SK-N-SH (cell line): ENCODE data around the gene FUT7. TPM values are rescaled to one million over a fixed set of nuclear protein-coding genes. Genes with fewer than 3 reads are reported as not detected.

Experiments
- CTCF ChIA-PET: fragments of 300-600, 350-600 bp; formaldehyde crosslinking; extraction: SDS; loops from one replicate; lab custom pipeline; 2021; lab: Yijun Ruan, JAX
- POLR2A ChIA-PET: fragments of 350-600 bp; sonication (Branson Sonifier 250); formaldehyde crosslinking; extraction: SDS; loops from one replicate; lab custom pipeline; 2020; ENCODE audit warnings: antibody characterized with exemption, inconsistent platforms; lab: Yijun Ruan, JAX
- DNase-seq: peaks from one replicate; pipeline ENCODE4 v3.0.0; 2012
- H2AFZ ChIP-seq: fragments of 200-600 bp; sonication (generic); 2 replicates; pipeline ENCODE4 v1.8.1; 2016; ENCODE audit warnings: antibody characterized with exemption, mild to moderate bottlenecking, low read depth
- H3F3A ChIP-seq: fragments of 200-600 bp; sonication (generic); replicated peaks from 2 replicates; pipeline ENCODE3; 2016; ENCODE audit warnings: antibody characterized with exemption, mild to moderate bottlenecking; ENCODE audit not compliant: insufficient read depth
- H3K27ac ChIP-seq, 2 experiments: fragments of 200-500 bp in 1 of 2; fragments of 200-600 bp in 1 of 2; sonication (Bioruptor generic) in 1 of 2; sonication (generic), shearing (Covaris generic) in 1 of 2; 2 replicates each; pipeline versions ENCODE4 v1.5.1 to v1.6.1; 2014 to 2016; ENCODE audit warnings: low read depth in 2 of 2, inconsistent platforms in 1 of 2, low read length in 1 of 2, mild to moderate bottlenecking in 1 of 2, mixed read lengths in 1 of 2
- H3K27me3 ChIP-seq: fragments of 200-600 bp; sonication (generic), shearing (Covaris generic); 2 replicates; pipeline ENCODE4 v1.6.1; 2016; ENCODE audit warnings: mixed run types; ENCODE audit not compliant: insufficient read depth
- H3K36me3 ChIP-seq, 2 experiments: fragments of 200-500 bp in 1 of 2; fragments of 200-600 bp in 1 of 2; sonication (Bioruptor generic) in 1 of 2; sonication (generic) in 1 of 2; replicated peaks in 1 of 2; 2 replicates each; pipeline versions ENCODE3 to v1.5.1; 2014 to 2016; ENCODE audit warnings: low read length in 1 of 2, mild to moderate bottlenecking in 1 of 2; ENCODE audit not compliant: insufficient read depth in 2 of 2, control insufficient read depth in 1 of 2
- H3K4me1 ChIP-seq, 2 experiments: fragments of 200-500 bp in 1 of 2; fragments of 200-600 bp in 1 of 2; sonication (Bioruptor generic) in 1 of 2; sonication (generic), shearing (Covaris generic) in 1 of 2; 2 replicates each; pipeline versions ENCODE4 v1.5.1 to v1.6.1; 2014 to 2016; ENCODE audit warnings: low read depth in 1 of 2, low read length in 1 of 2, mixed run types in 1 of 2; ENCODE audit not compliant: insufficient read depth in 2 of 2, control insufficient read depth in 1 of 2
- H3K4me2 ChIP-seq: fragments of 200-600 bp; sonication (generic), shearing (Covaris generic); 2 replicates; pipeline ENCODE4 v1.6.1; 2017; ENCODE audit warnings: mixed run types
- H3K4me3 ChIP-seq, 2 experiments: fragments of 200-500 bp in 1 of 2; fragments of 200-600 bp in 1 of 2; sonication (Bioruptor generic) in 1 of 2; sonication (generic), shearing (Covaris generic) in 1 of 2; 2 replicates each; pipeline versions ENCODE4 v1.5.1 to v1.8.1; 2014 to 2016; ENCODE audit warnings: low read depth in 2 of 2, inconsistent platforms in 1 of 2, low read length in 1 of 2, mild to moderate bottlenecking in 1 of 2, mixed read lengths in 1 of 2, moderate library complexity in 1 of 2
- H3K79me2 ChIP-seq: fragments of 200-600 bp; sonication (generic); 2 replicates; pipeline ENCODE4 v1.8.1; 2017; ENCODE audit warnings: mild to moderate bottlenecking; ENCODE audit not compliant: insufficient read depth
- H3K9ac ChIP-seq: fragments of 200-600 bp; sonication (generic); 2 replicates; pipeline ENCODE4 v1.6.1; 2017; ENCODE audit warnings: mixed run types
- H3K9me2 ChIP-seq: fragments of 200-600 bp; sonication (generic); 2 replicates; pipeline ENCODE4 v1.6.1; 2017; ENCODE audit warnings: mixed run types
- H3K9me3 ChIP-seq: fragments of 200-600 bp; sonication (generic); 2 replicates; pipeline ENCODE4 v1.6.1; 2017; ENCODE audit warnings: mixed run types, mild to moderate bottlenecking, moderate library complexity
- H4K20me1 ChIP-seq: fragments of 200-600 bp; sonication (generic); 2 replicates; pipeline ENCODE4 v1.6.1; 2017; ENCODE audit warnings: mild to moderate bottlenecking, mixed run types; ENCODE audit not compliant: insufficient read depth
- CHD2 ChIP-seq: fragments of 150-350 bp; IDR thresholded peaks from 2 replicates; pipeline ENCODE4 v1.6.1; 2018; ENCODE audit warnings: low read length; ENCODE audit not compliant: partially characterized antibody
- ELF1 ChIP-seq: IDR thresholded peaks from 2 replicates; pipeline ENCODE4 v1.4.0; 2012
- EP300 ChIP-seq, 2 experiments: IDR thresholded peaks; 2 replicates each; pipeline versions ENCODE4 v1.4.0 to v1.6.1; 2012; ENCODE audit warnings: borderline replicate concordance in 1 of 2, low read depth in 1 of 2, low read length in 1 of 2
- EZH2phosphoT487 ChIP-seq: fragments of 200-600 bp; sonication (generic); IDR thresholded peaks from 2 replicates; pipeline ENCODE4 v1.6.1; 2017; ENCODE audit warnings: low read depth, mixed run types, mild to moderate bottlenecking, antibody characterized with exemption, moderate library complexity, borderline replicate concordance
- FOXJ3 ChIP-seq: sonication (generic); formaldehyde crosslinking; IDR thresholded peaks from 2 replicates; pipeline ENCODE4 v1.5.1; 2020; ENCODE audit warnings: mild to moderate bottlenecking, missing genetic modification reagents
- GABPA ChIP-seq: IDR thresholded peaks from 2 replicates; pipeline ENCODE4 v1.4.0; 2012; ENCODE audit warnings: low read depth, mild to moderate bottlenecking
- MEF2A ChIP-seq: IDR thresholded peaks from 2 replicates; pipeline ENCODE4 v1.4.0; 2012; ENCODE audit warnings: low read depth, borderline replicate concordance
- MXI1 ChIP-seq: IDR thresholded peaks from 2 replicates; pipeline ENCODE4 v1.6.1; 2012; ENCODE audit warnings: mild to moderate bottlenecking, low read depth, low read length, improper control_type of control experiment
- NFIC ChIP-seq: IDR thresholded peaks from 2 replicates; pipeline ENCODE4 v1.4.0; 2012; ENCODE audit warnings: borderline replicate concordance
- NRF1 ChIP-seq: IDR thresholded peaks from 2 replicates; pipeline ENCODE4 v1.6.1; 2012; ENCODE audit warnings: low read depth, mild to moderate bottlenecking, low read length
- POLR2AphosphoS5 ChIP-seq: IDR thresholded peaks from 2 replicates; pipeline ENCODE4 v1.6.1; 2012; ENCODE audit warnings: low read depth, low read length
- RAD21 ChIP-seq: IDR thresholded peaks from 2 replicates; pipeline ENCODE4 v1.6.1; 2012; ENCODE audit warnings: mild to moderate bottlenecking, low read length
- RFX5 ChIP-seq: IDR thresholded peaks from 2 replicates; pipeline ENCODE4 v1.6.1; 2012; ENCODE audit warnings: mild to moderate bottlenecking, improper control_type of control experiment, low read length
- RXRA ChIP-seq: IDR thresholded peaks from 2 replicates; pipeline ENCODE4 v1.4.0; 2012; ENCODE audit warnings: low read depth, mild to moderate bottlenecking, borderline replicate concordance
- SIN3A ChIP-seq: IDR thresholded peaks from 2 replicates; pipeline ENCODE4 v1.6.1; 2012; ENCODE audit warnings: low read depth, mild to moderate bottlenecking, low read length, moderate library complexity, borderline replicate concordance
- SMC3 ChIP-seq: IDR thresholded peaks from 2 replicates; pipeline ENCODE4 v1.6.1; 2012; ENCODE audit warnings: low read depth, low read length, improper control_type of control experiment
- USF2 ChIP-seq: fragments of 150-350 bp; IDR thresholded peaks from 2 replicates; pipeline ENCODE4 v1.6.1; 2017; ENCODE audit warnings: antibody characterized with exemption, low read length, low read depth, borderline replicate concordance
- ZBTB33 ChIP-seq: IDR thresholded peaks from 2 replicates; pipeline ENCODE4 v1.4.0; 2012; ENCODE audit warnings: low read depth, borderline replicate concordance
- WGBS: methylation state at CpG from one replicate; pipeline ENCODE4 v1.1.6; 2017; ENCODE audit warnings: low lambda C conversion rate; 5-methylcytosine and 5-hydroxymethylcytosine counted together
- polyA plus RNA-seq, 3 experiments: library from polyadenylated mRNA; depleted of rRNA; stranded (reverse); fragments of >200 nt; gene quantifications; 2 replicates each; pipeline ENCODE4 v1.2.3, GENCODE V29; 2012
- TF ChIP-seq, protein P1 (sequence below): fragments of 150-350 bp; IDR thresholded peaks from 2 replicates; pipeline ENCODE4 v1.6.1; 2016; ENCODE audit warnings: mild to moderate bottlenecking, low read depth, low read length

The FUT7 gene
- polyA plus RNA-seq, 1 of the 3 experiments (the other 2 are of a cell fraction): not detected

GRCh38 chr9:136985027-136985602 lies 46.8 kb downstream of the FUT7 start:
- WGBS: 96% methylated on average over 9 of the region's 48 CpGs
- H3K36me3 ChIP-seq: no peaks in the 10 kb centered on the region
- ChIA-PET POLR2A (no interaction called here), CTCF (interaction anchor here (1.1 to 1.2 kb wide), 2 partner anchors 41 to 44 kb away, joined by 3 read pairs; partner anchors contain the start of gene FBXW5)
- H3K4me3 ChIP-seq: no peak overlapping the region
- H3K9ac ChIP-seq: no peak overlapping the region
- H3K9me3 ChIP-seq: no peaks in the 10 kb centered on the region
- H4K20me1 ChIP-seq: no peaks in the 10 kb centered on the region
- H3K9me2 ChIP-seq: no peaks in the 10 kb centered on the region
- TF ChIP-seq NRF1 (no peak), ZBTB33 (no peak), RAD21 (no peak), EP300 (IDR thresholded peaks at IDR 0.05; ENCODE audit: borderline replicate concordance in 1 of 2, low read depth in 1 of 2, low read length in 1 of 2) (no peak), POLR2AphosphoS5 (no peak), ELF1 (no peak), CHD2 (no peak), SIN3A (no peak), NFIC (no peak), SMC3 (no peak), EZH2phosphoT487 (no peak), MXI1 (no peak), RFX5 (no peak), MEF2A (no peak), FOXJ3 (CRISPR knock-in tag) (no peak), USF2 (no peak), GABPA (no peak), RXRA (no peak)
- TF ChIP-seq, protein P1, sequence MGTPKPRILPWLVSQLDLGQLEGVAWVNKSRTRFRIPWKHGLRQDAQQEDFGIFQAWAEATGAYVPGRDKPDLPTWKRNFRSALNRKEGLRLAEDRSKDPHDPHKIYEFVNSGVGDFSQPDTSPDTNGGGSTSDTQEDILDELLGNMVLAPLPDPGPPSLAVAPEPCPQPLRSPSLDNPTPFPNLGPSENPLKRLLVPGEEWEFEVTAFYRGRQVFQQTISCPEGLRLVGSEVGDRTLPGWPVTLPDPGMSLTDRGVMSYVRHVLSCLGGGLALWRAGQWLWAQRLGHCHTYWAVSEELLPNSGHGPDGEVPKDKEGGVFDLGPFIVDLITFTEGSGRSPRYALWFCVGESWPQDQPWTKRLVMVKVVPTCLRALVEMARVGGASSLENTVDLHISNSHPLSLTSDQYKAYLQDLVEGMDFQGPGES: no peak
- no peak overlapping the region for H3K4me2 ChIP-seq
- DNase-seq: no peak
- no peaks in the 10 kb centered on the region for H3F3A ChIP-seq
- H2AFZ ChIP-seq: no peak overlapping the region
- no peaks in the 10 kb centered on the region for H3K27me3 ChIP-seq
- H3K4me1 ChIP-seq: peaks cover 0 to 5% of the 10 kb centered on the region in 2 experiments; a peak in 1 of 4 replicates
- no peaks in the 10 kb centered on the region for H3K79me2 ChIP-seq
- H3K27ac ChIP-seq: no peak overlapping the region
